ENCODE data around the gene GMPPA.

GMPPA gene

GRCh38 chr2:219527472-219527871, 28.8 kb downstream of the GMPPA start:
- Histone ChIP-seq H3K4me3 (ENCODE audit: low read length) (no peak overlapping the region), H3K9ac (ENCODE audit: low read depth, low read length) (no peak overlapping the region), H3K36me3 (ENCODE audit: insufficient read depth, low read depth, low read length) (no peaks in the 10 kb centered on the region), H3K27me3 (ENCODE audit: insufficient read depth, low read length) (peaks cover 68% of the 10 kb centered on the region), H3K9me3 (ENCODE audit: insufficient read depth, low read depth, low read length) (no peaks in the 10 kb centered on the region), H3K27ac (ENCODE audit: low read length) (no peak overlapping the region), H3K4me1 (ENCODE audit: insufficient read depth, low read length) (peaks cover 10% of the 10 kb centered on the region; the same call in 1 of the 2 replicates)

GRCh38 chr2:219530048-219530963, 31.6 kb downstream of the GMPPA start:
- Histone ChIP-seq H3K9me3 (ENCODE audit: insufficient read depth, low read depth, low read length) (no peaks in the 10 kb centered on the region), H3K9ac (ENCODE audit: low read depth, low read length) (no peak overlapping the region), H3K27me3 (ENCODE audit: insufficient read depth, low read length) (peaks cover 43% of the 10 kb centered on the region), H3K36me3 (ENCODE audit: insufficient read depth, low read depth, low read length) (no peaks in the 10 kb centered on the region), H3K27ac (ENCODE audit: low read length) (no peak overlapping the region), H3K4me1 (ENCODE audit: insufficient read depth, low read length) (peaks cover 4% of the 10 kb centered on the region; the same call in 1 of the 2 replicates), H3K4me3 (ENCODE audit: low read length) (peak overlapping the region; percentile 62; the same call in 1 of the 2 replicates)

- Histone ChIP-seq H3K9ac (ENCODE audit: low read depth, low read length) (no peak overlapping the region), H3K36me3 (ENCODE audit: insufficient read depth, low read depth, low read length) (no peaks in the 10 kb centered on the region), H3K9me3 (ENCODE audit: insufficient read depth, low read depth, low read length) (no peaks in the 10 kb centered on the region), H3K27me3 (ENCODE audit: insufficient read depth, low read length) (peaks cover 30% of the 10 kb centered on the region), H3K27ac (ENCODE audit: low read length) (no peak overlapping the region), H3K4me1 (ENCODE audit: insufficient read depth, low read length) (no peaks in the 10 kb centered on the region; the same call in 1 of the 2 replicates), H3K4me3 (ENCODE audit: low read length) (no peak overlapping the region)
These were observed 33.1 kb downstream of the GMPPA start for GRCh38 chr2:219531639-219532377.

- no peaks in the 10 kb centered on the region for H3K9me3 ChIP-seq (ENCODE audit: insufficient read depth, low read depth, low read length)
- no peak overlapping the region for H3K4me3 ChIP-seq (ENCODE audit: low read length)
- H3K36me3 ChIP-seq (ENCODE audit: insufficient read depth, low read depth, low read length): no peaks in the 10 kb centered on the region
- H3K9ac ChIP-seq (ENCODE audit: low read depth, low read length): no peak overlapping the region
- H3K27ac ChIP-seq (ENCODE audit: low read length): no peak overlapping the region
- peaks cover 27% of the 10 kb centered on the region for H3K27me3 ChIP-seq (ENCODE audit: insufficient read depth, low read length)
- peaks cover under 1% of the 10 kb centered on the region; the same call in 1 of the 2 replicates for H3K4me1 ChIP-seq (ENCODE audit: insufficient read depth, low read length)
These were observed 33.6 kb downstream of the GMPPA start for GRCh38 chr2:219532378-219532649.

GRCh38 chr2:219533930-219534661, 35.4 kb downstream of the GMPPA start:
- no peak overlapping the region for H3K27ac ChIP-seq (ENCODE audit: low read length)
- no peaks in the 10 kb centered on the region; the same call in 1 of the 2 replicates for H3K36me3 ChIP-seq (ENCODE audit: insufficient read depth, low read depth, low read length)
- H3K9ac ChIP-seq (ENCODE audit: low read depth, low read length): no peak overlapping the region
- peaks cover 14% of the 10 kb centered on the region for H3K27me3 ChIP-seq (ENCODE audit: insufficient read depth, low read length)
- H3K4me3 ChIP-seq (ENCODE audit: low read length): no peak overlapping the region
- H3K9me3 ChIP-seq (ENCODE audit: insufficient read depth, low read depth, low read length): no peaks in the 10 kb centered on the region
- H3K4me1 ChIP-seq (ENCODE audit: insufficient read depth, low read length): peaks cover 14% of the 10 kb centered on the region; the same call in 1 of the 2 replicates

GRCh38 chr2:219536425-219536824, 37.7 kb downstream of the GMPPA start:
- Histone ChIP-seq H3K4me1 (ENCODE audit: insufficient read depth, low read length) (peaks cover 14% of the 10 kb centered on the region; the same call in 1 of the 2 replicates), H3K9ac (ENCODE audit: low read depth, low read length) (no peak overlapping the region), H3K4me3 (ENCODE audit: low read length) (no peak overlapping the region), H3K27ac (ENCODE audit: low read length) (no peak overlapping the region), H3K36me3 (ENCODE audit: insufficient read depth, low read depth, low read length) (peaks cover 11% of the 10 kb centered on the region), H3K9me3 (ENCODE audit: insufficient read depth, low read depth, low read length) (no peaks in the 10 kb centered on the region), H3K27me3 (ENCODE audit: insufficient read depth, low read length) (no peaks in the 10 kb centered on the region)

GRCh38 chr2:219536967-219537366, 38.3 kb downstream of the GMPPA start:
- peaks cover 14% of the 10 kb centered on the region; the same call in 1 of the 2 replicates for H3K4me1 ChIP-seq (ENCODE audit: insufficient read depth, low read length)
- no peak overlapping the region for H3K27ac ChIP-seq (ENCODE audit: low read length)
- H3K9me3 ChIP-seq (ENCODE audit: insufficient read depth, low read depth, low read length): no peaks in the 10 kb centered on the region
- H3K27me3 ChIP-seq (ENCODE audit: insufficient read depth, low read length): peaks cover under 1% of the 10 kb centered on the region; the same call in 1 of the 2 replicates
- peaks cover 11% of the 10 kb centered on the region for H3K36me3 ChIP-seq (ENCODE audit: insufficient read depth, low read depth, low read length)
- H3K4me3 ChIP-seq (ENCODE audit: low read length): no peak overlapping the region
- no peak overlapping the region for H3K9ac ChIP-seq (ENCODE audit: low read depth, low read length)

GRCh38 chr2:219537657-219538488, 39.2 kb downstream of the GMPPA start:
- no peak overlapping the region for H3K9ac ChIP-seq (ENCODE audit: low read depth, low read length)

GRCh38 chr2:219538504-219538951, 39.8 kb downstream of the GMPPA start:
- Histone ChIP-seq H3K9ac (ENCODE audit: low read depth, low read length) (no peak overlapping the region), H3K4me3 (ENCODE audit: low read length) (no peak overlapping the region), H3K4me1 (ENCODE audit: insufficient read depth, low read length) (peaks cover 21% of the 10 kb centered on the region; the same call in 1 of the 2 replicates), H3K27ac (ENCODE audit: low read length) (no peak overlapping the region), H3K36me3 (ENCODE audit: insufficient read depth, low read depth, low read length) (peaks cover 11% of the 10 kb centered on the region), H3K9me3 (ENCODE audit: insufficient read depth, low read depth, low read length) (no peaks in the 10 kb centered on the region), H3K27me3 (ENCODE audit: insufficient read depth, low read length) (peaks cover 10% of the 10 kb centered on the region)

More at GRCh38 chr2:219537657-219538488, 39.2 kb downstream of the GMPPA start:
- Histone ChIP-seq H3K36me3 (ENCODE audit: insufficient read depth, low read depth, low read length) (peaks cover 11% of the 10 kb centered on the region), H3K4me1 (ENCODE audit: insufficient read depth, low read length) (peaks cover 21% of the 10 kb centered on the region; the same call in 1 of the 2 replicates), H3K4me3 (ENCODE audit: low read length) (0 out of 2 replicates have a peak overlapping the region, but pooled peaks have one; percentile 16), H3K27ac (ENCODE audit: low read length) (peak overlapping the region; percentile 16), H3K27me3 (ENCODE audit: insufficient read depth, low read length) (peaks cover 10% of the 10 kb centered on the region), H3K9me3 (ENCODE audit: insufficient read depth, low read depth, low read length) (no peaks in the 10 kb centered on the region)

- Histone ChIP-seq H3K9me3 (ENCODE audit: insufficient read depth, low read depth, low read length) (no peaks in the 10 kb centered on the region), H3K36me3 (ENCODE audit: insufficient read depth, low read depth, low read length) (peaks cover 11% of the 10 kb centered on the region), H3K9ac (ENCODE audit: low read depth, low read length) (no peak overlapping the region), H3K27me3 (ENCODE audit: insufficient read depth, low read length) (peaks cover 10% of the 10 kb centered on the region), H3K4me3 (ENCODE audit: low read length) (no peak overlapping the region), H3K4me1 (ENCODE audit: insufficient read depth, low read length) (peaks cover 21% of the 10 kb centered on the region; the same call in 1 of the 2 replicates), H3K27ac (ENCODE audit: low read length) (no peak overlapping the region)
These were observed 40.5 kb downstream of the GMPPA start for GRCh38 chr2:219538956-219539788.

All from iPS-20b (cell line).